ENCODE results near the gene THADA. TPM values are rescaled to one million over a fixed set of nuclear protein-coding genes. Genes with fewer than 3 reads are reported as not detected.
A peak's percentile ranks its signal among the peaks of the same experiment; 100 is the strongest.

Gene THADA
- total and polyA plus RNA-seq, 2 donors (not counting 3 experiments of a cell fraction or from before 2014, with no cell fraction given): 22.6 to 25.3 TPM

DNA sequence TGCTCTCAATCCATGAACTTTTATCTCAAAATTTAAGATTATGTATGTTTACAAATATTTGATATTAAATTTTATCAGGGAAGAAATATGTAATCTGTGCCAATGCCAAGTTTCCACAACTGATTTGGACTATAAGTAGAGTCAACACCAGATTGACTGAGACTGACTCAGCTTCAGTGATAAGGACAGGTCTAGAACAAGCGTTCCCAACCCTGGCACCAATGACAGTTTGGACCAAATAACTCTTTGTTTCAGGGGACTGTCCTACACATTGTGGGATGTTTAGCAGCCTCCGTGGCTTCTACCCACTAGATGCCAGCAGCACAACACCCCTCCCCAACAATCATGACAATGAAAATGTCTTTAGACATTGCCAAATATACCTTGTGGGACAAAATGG lies 165.3 kb downstream of the THADA start:
- no peaks in the 10 kb centered on the region for H4K20me1 ChIP-seq (replicated peaks; ENCODE audit: control insufficient read depth, extremely low read depth, insufficient read depth, low read length)
- H3K79me2 ChIP-seq (ENCODE audit: control insufficient read depth, insufficient read depth, low read length): no peaks in the 10 kb centered on the region
- no peaks in the 10 kb centered on the region for H3K36me3 ChIP-seq (ENCODE audit: control insufficient read depth in 2 of 2, extremely low read depth in 1 of 2, insufficient read depth in 2 of 2, low read length in 2 of 2)
- H3K9ac ChIP-seq (replicated peaks; ENCODE audit: extremely low read depth, insufficient read depth, low read length): no peak overlapping the region
- H3K9me1 ChIP-seq (replicated peaks; ENCODE audit: control insufficient read depth, extremely low read depth, insufficient read depth, low read length): no peaks in the 10 kb centered on the region
- H2AFZ ChIP-seq (ENCODE audit: low read depth, low read length): no peak overlapping the region
- H3K4me1 ChIP-seq (ENCODE audit: control insufficient read depth, extremely low read depth, insufficient read depth, low read length): peaks cover 15% of the 10 kb centered on the region
- no peaks in the 10 kb centered on the region for H3K27me3 ChIP-seq (ENCODE audit: control insufficient read depth in 2 of 2, insufficient read depth in 2 of 2, low read length in 2 of 2)
- DNase-seq (ENCODE audit: low read depth, low spot score): peak; percentile 24
- H3K4me2 ChIP-seq (ENCODE audit: insufficient read depth, low read length): no peak overlapping the region
- BruUV-seq (replicated peaks): no TSS peak
- TF ChIP-seq, protein P1, sequence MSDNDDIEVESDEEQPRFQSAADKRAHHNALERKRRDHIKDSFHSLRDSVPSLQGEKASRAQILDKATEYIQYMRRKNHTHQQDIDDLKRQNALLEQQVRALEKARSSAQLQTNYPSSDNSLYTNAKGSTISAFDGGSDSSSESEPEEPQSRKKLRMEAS (IDR thresholded peaks at IDR 0.05; ENCODE audit: insufficient read depth, insufficient read length): no peak
- TF ChIP-seq GATA2 (IDR thresholded peaks at IDR 0.05; ENCODE audit: insufficient read depth, insufficient read length, low read depth, low read length) (peak; percentile 30), POLR2A (IDR thresholded peaks at IDR 0.05; ENCODE audit: low read depth, low read length) (no peak), FOS (IDR thresholded peaks at IDR 0.05; ENCODE audit: borderline replicate concordance, insufficient read depth, low read length) (peak; percentile 1)
- dilution Hi-C loops (cut with MboI; ENCODE audit: extremely low pct_ligation_motif_present, low sequenced_read_pairs) (no loop called here), intact Hi-C loops (cut with micrococcal nuclease) (no loop called here)
- no peak overlapping the region for H3K4me3 ChIP-seq (replicated peaks in 1 of 3; ENCODE audit: insufficient read depth in 1 of 3, low read depth in 1 of 3, low read length in 3 of 3)
- no peak for FAIRE-seq
- CTCF ChIA-PET: interaction anchor here (0.7 kb wide), 1 partner anchor 49 kb away, joined by 3 read pairs; no protein-coding TSS in a partner anchor
- H3K9me3 ChIP-seq (replicated peaks; ENCODE audit: control insufficient read depth, insufficient read depth, low read length): no peaks in the 10 kb centered on the region
- POLR2A ChIA-PET: no interaction called here
- H3K27ac ChIP-seq (ENCODE audit: insufficient read depth, low read depth, low read length): no peak overlapping the region

DNA sequence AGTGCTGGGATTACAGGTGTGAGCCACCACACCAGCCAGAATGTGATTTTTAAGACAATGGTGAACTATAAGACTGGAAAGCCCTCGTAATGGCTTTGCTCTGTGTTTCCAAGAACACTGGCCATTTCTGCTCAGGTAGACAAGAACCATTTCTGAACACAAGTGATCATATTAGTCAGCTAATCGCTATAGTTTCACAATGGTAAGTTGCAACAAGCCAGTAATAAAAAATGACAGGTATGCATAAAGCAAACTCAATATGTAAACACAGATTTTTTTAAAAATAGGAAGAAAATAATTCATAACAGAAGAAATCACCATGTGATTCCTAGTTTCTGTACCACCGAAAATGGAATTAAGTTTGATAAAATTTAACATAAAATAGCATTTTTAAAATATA lies 166.5 kb downstream of the THADA start:
- Histone ChIP-seq H3K4me3 (replicated peaks in 1 of 3; ENCODE audit: insufficient read depth in 1 of 3, low read depth in 1 of 3, low read length in 3 of 3) (no peak overlapping the region), H3K9ac (replicated peaks; ENCODE audit: extremely low read depth, insufficient read depth, low read length) (no peak overlapping the region), H3K27ac (ENCODE audit: insufficient read depth, low read depth, low read length) (no peak overlapping the region), H3K4me2 (ENCODE audit: insufficient read depth, low read length) (no peak overlapping the region), H3K9me3 (replicated peaks; ENCODE audit: control insufficient read depth, insufficient read depth, low read length) (no peaks in the 10 kb centered on the region), H2AFZ (ENCODE audit: low read depth, low read length) (no peak overlapping the region), H4K20me1 (replicated peaks; ENCODE audit: control insufficient read depth, extremely low read depth, insufficient read depth, low read length) (no peaks in the 10 kb centered on the region), H3K79me2 (ENCODE audit: control insufficient read depth, insufficient read depth, low read length) (no peaks in the 10 kb centered on the region), H3K9me1 (replicated peaks; ENCODE audit: control insufficient read depth, extremely low read depth, insufficient read depth, low read length) (no peaks in the 10 kb centered on the region), H3K4me1 (ENCODE audit: control insufficient read depth, extremely low read depth, insufficient read depth, low read length) (peaks cover 17% of the 10 kb centered on the region), H3K27me3 (ENCODE audit: control insufficient read depth in 2 of 2, insufficient read depth in 2 of 2, low read length in 2 of 2) (no peaks in the 10 kb centered on the region), H3K36me3 (ENCODE audit: control insufficient read depth in 2 of 2, extremely low read depth in 1 of 2, insufficient read depth in 2 of 2, low read length in 2 of 2) (no peaks in the 10 kb centered on the region)
- ChIA-PET CTCF (interaction anchor here (1.5 kb wide), 1 partner anchor 14 kb away, joined by 3 read pairs; no protein-coding TSS in a partner anchor), POLR2A (no interaction called here)
- no peak for FAIRE-seq
- DNase-seq (ENCODE audit: low read depth, low spot score): no peak
- BruUV-seq (replicated peaks): no TSS peak
- TF ChIP-seq, protein P1 (IDR thresholded peaks at IDR 0.05; ENCODE audit: insufficient read depth, insufficient read length): no peak
- TF ChIP-seq GATA2 (IDR thresholded peaks at IDR 0.05; ENCODE audit: insufficient read depth, insufficient read length, low read depth, low read length): no peak
- intact Hi-C loops (cut with micrococcal nuclease): no loop called here
- dilution Hi-C loops (cut with MboI; ENCODE audit: extremely low pct_ligation_motif_present, low sequenced_read_pairs): no loop called here

Data from endothelial cell of umbilical vein (primary cell).